Fibroblast of mammary gland (primary cell): ENCODE results near the gene DIABLO.

Experiments used
- DNase-seq: peaks from one replicate; pipeline ENCODE4 v3.0.0-alpha.2; 2010; ENCODE audit warnings: low read depth
- H3K4me3 ChIP-seq: 2 replicates; pipeline ENCODE4 v1.5.1; 2011; ENCODE audit warnings: low read depth, mild to moderate bottlenecking, low read length, moderate library complexity; ENCODE audit not compliant: control insufficient read depth
- CTCF ChIP-seq: conservative IDR thresholded peaks from 2 replicates; pipeline ENCODE4 v1.5.1; 2011; ENCODE audit warnings: low read depth, low read length, inconsistent platforms; ENCODE audit not compliant: control insufficient read depth, insufficient read depth

Gene DIABLO

GRCh38 chr12:122200541-122201175 lies 25.2 kb downstream of the DIABLO start:
- no peak for DNase-seq
- no peak overlapping the region for H3K4me3 ChIP-seq
- no peak for TF ChIP-seq CTCF

- DNase-seq: no peak
- TF ChIP-seq CTCF: no peak
- no peak overlapping the region for H3K4me3 ChIP-seq
Observed at GRCh38 chr12:122199484-122200355, 26.1 kb downstream of the DIABLO start.

GRCh38 chr12:122197612-122197966 lies 28.3 kb downstream of the DIABLO start:
- DNase-seq: no peak
- no peak for TF ChIP-seq CTCF
- H3K4me3 ChIP-seq: no peak overlapping the region

- no peak for TF ChIP-seq CTCF
- DNase-seq: no peak
- H3K4me3 ChIP-seq: no peak overlapping the region
Observed at GRCh38 chr12:122195405-122195804, 30.4 kb downstream of the DIABLO start.

GRCh38 chr12:122194804-122195203 lies 31.0 kb downstream of the DIABLO start:
- TF ChIP-seq CTCF: no peak
- H3K4me3 ChIP-seq: no peak overlapping the region
- no peak for DNase-seq

- H3K4me3 ChIP-seq: no peak overlapping the region
- no peak for DNase-seq
- TF ChIP-seq CTCF: no peak
Observed at GRCh38 chr12:122192441-122192840, 33.4 kb downstream of the DIABLO start.
